T-helper 9 cell (primary cell): ENCODE results near the gene KLB.
"Not testable (repeated sequence)": the region's sequence is repeated elsewhere in the genome, so short reads cannot be mapped to it uniquely, and the experiment has no call there.

ENCODE experiments used
- DNase-seq: peaks from one replicate; pipeline ENCODE4 v3.0.0-alpha.2; 2020

The KLB gene

DNA sequence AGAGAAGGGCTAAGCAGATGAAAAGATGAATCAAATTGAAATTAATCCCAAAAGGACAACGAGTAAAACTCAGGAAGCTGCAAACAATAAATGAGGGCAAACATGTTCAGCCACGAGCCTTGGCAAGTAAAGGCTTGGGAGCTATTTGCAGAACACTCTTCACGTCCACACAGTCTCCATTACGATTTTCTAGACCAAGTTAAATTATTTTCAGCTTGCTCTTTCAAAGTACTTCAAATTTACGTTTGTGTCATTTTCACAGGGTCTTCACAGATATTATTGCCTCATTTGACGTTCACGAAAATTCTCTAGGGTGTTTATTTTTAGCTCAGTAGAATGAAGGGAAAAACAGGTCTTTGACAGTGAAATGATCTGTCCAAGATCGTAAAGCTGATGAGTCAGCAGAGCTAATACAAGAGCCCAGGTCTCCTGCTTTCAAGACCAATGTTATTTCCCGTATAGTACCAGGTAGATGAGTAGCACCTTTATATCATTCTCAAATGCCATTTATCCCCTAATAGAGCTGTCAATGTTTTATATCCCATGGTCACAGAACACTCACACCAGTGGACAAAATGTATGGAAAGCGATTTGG, 20.9 kb downstream of the KLB start:
- DNase-seq, result no peak

DNA sequence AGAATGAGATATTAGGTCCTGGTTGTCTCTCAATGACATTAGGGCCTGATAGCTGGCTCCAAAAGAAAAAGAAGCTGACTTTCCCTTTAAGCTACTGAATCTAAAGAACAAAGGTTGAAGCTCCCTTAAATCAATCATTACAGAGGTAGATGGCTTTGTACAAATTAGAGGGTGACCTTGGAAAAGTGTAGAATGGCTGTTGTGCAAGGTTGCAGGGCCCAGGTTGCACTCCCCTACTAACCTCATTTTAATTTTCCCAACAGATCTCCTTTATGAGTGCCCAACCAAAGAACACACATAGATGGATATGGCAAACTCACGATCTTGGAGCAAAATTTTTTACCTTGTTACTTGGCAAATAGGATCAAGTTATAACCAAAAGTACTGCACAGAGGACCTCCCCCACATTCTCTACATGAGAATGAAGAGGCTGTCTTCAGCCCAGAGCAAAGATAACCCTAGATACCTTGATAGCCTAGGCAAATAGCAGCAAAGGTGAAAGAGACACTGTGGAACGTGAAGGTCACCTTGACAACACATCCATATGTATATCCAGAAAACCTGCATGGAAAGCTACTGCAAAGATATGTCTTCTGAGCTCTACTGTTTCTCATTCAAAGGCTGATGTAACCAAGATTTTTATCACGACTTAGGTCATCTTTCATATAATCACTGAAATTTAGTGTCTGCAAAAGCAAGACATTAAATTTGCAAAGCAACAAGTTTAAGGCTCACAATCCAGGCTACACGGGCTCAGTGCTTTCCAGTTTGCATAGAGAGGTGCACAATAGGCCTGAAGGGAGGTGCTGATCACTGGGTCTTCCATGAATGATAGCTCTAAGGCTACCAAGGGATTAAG, 23.0 kb downstream of the KLB start:
- DNase-seq, result no peak

DNA sequence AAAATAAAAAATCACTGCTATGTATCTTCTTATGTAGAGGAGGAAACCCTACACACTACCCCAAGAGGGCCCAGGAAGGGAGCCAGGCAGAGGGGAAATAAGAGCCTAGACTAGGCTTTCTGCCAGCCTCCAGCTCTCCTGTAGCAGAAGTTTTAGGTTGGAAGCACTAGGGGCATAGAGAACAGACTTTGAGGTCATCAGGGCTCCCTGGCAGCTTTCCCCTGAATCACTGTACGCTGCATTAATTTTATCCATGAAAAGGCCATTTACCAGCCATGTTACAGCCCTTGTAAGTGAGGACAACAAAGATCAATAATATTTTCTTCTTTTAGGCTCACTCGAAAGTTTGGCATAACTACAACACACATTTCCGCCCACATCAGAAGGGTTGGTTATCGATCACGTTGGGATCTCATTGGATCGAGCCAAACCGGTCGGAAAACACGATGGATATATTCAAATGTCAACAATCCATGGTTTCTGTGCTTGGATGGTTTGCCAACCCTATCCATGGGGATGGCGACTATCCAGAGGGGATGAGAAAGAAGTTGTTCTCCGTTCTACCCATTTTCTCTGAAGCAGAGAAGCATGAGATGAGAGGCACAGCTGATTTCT, 27.3 kb downstream of the KLB start:
- DNase-seq, result no peak

DNA sequence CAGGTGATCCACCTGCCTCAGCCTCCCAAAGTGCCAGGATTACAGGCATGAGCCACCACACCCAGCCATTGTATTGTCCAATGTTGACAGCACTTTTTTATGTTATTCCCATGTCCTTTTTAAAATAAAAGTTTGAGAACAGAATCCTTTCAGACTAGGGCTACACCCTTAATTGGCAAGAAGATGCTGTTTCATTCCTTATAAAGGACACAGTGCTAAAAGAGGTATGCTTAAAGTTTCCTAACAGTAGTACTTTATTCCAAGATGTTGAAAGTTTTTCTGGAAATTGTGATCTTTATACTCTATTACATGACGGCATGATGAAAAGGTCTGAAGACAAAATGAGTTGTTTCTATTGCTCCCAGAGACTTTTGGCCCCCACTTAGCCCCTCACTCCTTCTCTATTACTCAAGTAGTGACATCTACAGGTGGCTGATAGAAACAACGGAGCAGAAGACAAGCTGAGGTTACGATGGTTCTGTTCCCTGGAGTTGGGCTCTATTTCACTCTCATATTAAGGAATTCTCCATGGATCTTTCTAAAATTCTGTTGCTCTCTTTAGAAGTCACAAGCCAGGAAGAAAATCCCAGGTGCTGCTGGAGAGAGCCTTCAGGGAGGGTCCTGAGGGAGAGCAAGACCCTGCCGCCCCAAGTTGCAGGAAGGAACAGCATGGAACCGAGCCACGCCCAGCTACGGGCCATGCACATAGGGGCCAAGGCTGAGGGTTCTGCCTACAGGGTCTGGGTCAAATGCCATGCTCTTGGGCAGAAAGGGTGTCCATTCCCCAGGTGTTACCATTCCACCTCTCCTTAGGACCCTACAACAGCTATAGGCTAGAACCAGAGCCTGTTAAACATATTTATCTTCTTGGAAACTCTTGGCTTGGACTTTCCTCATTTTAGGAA, 29.2 kb downstream of the KLB start:
- DNase-seq, result no peak

DNA sequence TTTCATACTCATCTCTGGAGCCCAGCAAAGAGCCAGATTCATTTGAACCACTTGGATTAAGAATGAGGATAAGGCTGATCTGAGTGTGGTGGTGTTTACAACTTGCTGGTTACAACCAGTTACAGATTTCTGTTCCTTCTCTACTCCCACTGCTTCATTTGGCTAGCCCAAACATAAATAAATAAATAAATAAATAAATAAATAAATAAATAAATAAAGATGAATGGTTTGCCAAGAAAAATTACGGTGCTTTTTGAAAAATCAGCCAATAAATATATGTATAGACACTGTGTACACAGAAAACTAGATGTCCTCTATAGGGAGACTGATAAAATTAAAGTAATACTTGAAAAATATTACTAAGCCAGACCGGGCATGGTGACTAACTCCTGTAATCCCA, 34.9 kb downstream of the KLB start:
- DNase-seq, result no peak

DNA sequence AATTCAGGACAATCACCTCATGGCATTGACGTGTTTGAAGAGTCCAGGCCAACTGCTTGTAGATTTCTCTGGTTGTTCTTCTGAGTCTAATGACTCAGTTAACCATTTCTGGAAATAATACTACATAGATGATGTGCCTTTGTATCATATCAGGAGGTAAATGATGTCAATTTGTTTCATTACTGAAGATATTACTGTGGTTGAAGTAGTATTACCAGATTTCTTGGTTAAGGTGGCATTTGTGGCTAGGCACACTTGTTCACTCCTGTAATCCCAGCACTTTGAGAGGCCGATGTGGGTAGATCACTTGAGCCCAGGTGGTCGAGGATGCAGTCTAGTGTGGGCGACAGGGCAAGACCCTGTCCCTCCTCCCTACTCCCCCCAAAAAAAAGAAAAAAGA, 36.3 kb downstream of the KLB start:
- no peak for DNase-seq

DNA sequence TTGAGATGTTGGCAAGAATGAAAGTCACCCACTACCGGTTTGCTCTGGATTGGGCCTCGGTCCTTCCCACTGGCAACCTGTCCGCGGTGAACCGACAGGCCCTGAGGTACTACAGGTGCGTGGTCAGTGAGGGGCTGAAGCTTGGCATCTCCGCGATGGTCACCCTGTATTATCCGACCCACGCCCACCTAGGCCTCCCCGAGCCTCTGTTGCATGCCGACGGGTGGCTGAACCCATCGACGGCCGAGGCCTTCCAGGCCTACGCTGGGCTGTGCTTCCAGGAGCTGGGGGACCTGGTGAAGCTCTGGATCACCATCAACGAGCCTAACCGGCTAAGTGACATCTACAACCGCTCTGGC, 39.7 kb downstream of the KLB start:
- DNase-seq, result no peak

DNA sequence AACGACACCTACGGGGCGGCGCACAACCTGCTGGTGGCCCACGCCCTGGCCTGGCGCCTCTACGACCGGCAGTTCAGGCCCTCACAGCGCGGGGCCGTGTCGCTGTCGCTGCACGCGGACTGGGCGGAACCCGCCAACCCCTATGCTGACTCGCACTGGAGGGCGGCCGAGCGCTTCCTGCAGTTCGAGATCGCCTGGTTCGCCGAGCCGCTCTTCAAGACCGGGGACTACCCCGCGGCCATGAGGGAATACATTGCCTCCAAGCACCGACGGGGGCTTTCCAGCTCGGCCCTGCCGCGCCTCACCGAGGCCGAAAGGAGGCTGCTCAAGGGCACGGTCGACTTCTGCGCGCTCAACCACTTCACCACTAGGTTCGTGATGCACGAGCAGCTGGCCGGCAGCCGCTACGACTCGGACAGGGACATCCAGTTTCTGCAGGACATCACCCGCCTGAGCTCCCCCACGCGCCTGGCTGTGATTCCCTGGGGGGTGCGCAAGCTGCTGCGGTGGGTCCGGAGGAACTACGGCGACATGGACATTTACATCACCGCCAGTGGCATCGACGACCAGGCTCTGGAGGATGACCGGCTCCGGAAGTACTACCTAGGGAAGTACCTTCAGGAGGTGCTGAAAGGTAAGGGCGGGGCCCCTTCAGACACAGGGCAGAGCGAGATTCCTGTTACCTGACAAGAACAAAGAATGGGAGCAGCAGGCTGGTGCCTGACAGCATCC, 40.3 kb downstream of the KLB start:
- peak; percentile 7 for DNase-seq

DNA sequence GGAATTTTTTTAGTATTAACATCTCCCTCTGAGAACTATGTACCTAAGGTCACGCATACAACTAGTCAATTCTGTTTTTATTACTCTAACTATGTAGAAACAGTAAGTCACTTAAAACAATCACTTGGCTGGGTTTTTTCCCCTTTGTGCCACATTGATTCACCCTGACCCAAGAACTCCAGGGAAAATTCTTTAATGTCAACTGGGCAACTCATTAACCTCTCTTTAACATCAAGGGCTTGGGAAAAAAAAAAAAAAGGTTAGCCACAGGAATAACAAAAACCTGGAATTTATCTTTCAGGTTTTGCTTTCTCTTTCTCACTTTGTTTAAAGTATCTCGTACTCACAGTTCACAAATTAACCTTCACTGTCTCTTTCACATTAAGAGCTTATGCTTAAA, 43.9 kb downstream of the KLB start:
- DNase-seq, result no peak

DNA sequence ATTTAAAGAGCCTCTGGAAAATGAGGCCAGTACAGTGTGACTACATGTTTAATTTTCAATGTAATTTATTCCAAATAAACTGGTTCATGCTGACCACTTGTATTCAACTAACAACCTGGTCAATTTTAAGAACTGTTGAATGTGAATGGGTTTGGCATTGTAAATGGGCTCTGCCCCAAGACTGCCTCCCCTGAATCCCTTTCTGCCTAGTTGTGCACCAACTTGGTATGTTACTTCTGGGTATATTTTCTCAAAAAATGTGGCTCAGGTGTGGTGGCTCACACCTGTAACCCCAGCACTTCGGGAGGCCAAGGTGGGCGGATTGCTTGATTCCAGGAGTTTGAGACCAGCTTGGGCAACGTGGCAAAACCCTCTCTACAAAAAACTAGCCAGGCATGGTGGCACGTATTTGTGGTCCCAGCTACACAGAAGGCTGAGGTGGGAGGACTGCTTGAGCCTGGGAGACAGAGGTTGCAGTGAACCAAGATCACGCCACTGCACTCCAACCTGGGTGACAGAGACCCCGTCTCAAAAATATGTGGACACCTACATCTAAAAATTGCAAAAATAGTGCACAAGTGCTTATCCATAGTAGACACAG, 44.8 kb downstream of the KLB start:
- DNase-seq, result no peak

DNA sequence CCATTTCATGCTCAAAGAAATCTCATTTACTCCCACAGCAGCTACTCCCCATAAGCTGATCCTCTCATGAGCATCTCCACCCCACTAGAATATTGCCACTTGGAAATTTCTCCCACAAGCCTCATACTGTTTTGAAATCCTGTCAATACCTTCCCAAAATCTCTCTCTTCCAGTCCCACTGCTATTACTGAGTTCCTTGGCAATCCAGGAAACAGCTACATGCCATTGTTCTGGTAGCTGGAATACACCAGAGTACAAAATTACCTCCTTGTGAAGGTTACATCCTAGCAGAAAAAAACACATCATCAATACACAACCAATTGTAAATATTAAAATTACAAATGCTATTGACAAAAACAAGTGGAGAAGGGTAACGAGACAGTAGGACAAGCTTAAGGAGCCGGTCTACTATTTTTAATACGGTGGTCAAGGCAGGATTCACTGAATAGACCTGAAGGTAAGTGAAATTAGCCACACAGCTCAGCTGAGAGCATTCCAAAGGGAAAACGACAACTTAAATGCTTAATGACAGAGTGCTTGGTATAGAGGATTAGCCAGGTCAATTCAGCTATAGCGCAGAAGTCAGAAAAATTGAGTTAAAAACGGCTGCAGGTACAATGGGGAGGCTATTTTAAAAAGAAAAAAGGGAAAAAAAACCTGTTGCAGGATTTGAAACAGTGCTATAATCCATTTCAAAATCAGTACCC, 45.6 kb downstream of the KLB start:
- no peak for DNase-seq

DNA sequence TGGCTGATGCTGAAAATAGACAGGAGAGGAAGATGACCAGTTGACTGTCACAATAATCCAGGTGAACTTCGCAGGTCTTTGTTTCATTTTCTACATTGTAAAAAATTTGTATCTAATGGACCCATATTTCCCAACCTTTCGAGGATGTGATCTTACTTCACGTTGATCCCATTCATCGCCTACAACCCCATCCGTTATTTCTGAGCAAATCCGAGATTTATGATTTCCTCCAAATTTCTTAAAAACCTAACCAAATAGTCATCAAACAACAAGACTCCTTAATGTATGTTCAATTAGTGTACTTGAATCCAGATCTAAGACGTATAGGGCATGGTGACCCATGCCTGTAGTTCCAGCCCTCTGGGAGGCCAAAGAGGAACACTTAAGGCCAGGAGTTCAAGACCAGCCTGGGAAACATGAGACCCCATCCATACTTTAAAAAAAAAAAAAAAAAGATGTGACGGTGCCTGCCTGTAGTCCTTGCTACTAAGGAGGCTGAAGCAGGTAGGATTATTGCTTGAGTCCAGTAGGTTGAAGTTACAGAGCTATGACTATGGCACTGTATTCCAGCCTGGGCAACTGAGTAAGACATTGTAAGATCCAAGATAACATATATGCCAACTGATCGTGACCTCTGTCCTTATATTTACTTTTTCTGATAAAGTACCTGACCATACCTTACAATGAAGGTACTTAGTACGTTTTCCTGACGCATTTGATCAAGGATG, 46.3 kb downstream of the KLB start:
- no peak for DNase-seq

DNA sequence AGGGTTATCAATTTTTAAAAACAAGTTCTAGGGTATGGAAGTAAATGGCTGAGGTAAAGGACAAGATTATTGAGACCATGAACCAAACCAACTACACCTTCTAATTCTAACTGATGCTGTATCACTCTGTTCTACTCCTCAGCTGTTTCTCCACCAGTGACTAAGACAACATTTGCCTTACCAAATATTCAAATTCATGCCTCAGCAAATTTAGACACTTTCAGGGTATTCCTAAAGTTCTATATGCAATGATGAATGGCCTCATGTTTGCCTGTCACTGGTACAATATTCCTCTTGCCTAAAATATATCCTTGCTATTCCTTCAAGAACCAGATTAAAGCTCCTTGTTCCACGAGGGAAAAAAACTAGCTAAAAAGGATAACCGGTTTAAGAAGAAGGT, 47.0 kb downstream of the KLB start:
- DNase-seq, result no peak

DNA sequence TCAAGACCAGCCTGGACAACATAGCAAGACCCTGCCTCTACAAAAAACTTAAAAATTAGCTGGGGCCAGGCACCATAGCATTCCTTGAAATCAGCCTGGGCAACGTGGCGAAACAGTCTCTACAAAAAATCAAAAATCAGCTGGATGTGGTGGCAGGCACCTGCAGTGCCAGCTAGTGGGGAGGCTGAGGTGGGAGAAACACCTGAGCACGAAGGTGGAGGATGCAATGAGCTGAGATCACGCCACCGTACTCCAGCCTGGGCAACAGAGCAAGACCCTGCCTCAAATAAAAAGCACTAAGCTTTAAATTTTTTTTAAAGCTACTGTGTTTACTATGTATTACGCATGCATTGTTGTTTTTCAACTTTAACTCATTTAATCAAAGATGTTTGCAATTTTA, 48.8 kb downstream of the KLB start:
- no peak for DNase-seq

DNA sequence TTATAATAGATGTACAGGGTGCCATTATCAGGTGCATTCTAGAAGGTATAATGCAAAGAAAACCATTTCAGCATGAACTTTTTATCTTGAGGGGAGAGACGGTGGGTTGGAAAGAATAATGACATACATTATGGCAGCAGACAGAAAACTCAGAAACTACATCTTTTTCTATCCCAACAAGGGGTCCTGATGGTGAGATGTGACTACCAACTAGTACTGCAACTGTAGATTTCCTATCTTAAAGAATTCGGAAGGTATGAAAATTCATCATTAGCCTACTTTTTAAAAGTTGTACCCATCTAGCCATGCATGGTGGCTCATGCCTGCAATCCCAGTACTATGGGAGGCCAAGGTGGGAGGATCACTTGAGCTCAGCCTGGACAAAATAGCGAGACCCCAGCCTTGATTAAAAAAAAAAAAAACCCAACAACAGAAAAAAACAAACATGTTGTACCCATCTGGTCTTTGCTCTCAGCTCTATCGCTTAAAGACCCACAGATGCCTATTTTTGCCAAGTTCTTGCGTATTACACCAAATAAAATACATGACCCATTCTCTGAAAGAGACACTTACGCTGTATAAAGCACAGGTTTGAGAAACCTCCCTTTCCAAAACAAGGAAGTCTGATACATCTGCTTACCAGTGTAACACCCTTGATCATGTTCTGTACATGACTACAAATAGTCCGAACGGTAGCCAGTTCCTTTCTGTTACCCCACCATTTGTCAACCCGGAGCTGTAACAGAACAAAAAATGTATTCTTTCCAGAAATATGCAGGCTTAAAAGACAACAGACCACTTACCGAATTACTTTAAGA, 50.4 kb downstream of the KLB start:
- no peak for DNase-seq

DNA sequence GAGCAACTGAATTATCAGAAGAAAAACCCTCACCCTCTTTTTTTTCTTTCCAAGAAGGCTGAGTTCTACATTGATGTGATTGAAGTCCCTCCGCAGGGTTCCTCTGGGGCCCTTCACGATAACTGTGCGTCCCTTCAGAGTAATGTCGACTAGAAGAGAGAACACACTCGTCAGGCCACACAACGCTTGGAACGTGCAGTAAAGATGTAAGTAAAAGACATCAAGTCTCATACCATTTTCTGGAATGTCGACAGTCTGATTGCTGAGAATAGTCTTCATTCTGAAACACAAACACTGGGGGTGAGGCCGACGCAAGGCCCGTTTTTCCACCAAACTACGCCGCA, 51.4 kb downstream of the KLB start:
- not testable (repeated sequence) for DNase-seq

DNA sequence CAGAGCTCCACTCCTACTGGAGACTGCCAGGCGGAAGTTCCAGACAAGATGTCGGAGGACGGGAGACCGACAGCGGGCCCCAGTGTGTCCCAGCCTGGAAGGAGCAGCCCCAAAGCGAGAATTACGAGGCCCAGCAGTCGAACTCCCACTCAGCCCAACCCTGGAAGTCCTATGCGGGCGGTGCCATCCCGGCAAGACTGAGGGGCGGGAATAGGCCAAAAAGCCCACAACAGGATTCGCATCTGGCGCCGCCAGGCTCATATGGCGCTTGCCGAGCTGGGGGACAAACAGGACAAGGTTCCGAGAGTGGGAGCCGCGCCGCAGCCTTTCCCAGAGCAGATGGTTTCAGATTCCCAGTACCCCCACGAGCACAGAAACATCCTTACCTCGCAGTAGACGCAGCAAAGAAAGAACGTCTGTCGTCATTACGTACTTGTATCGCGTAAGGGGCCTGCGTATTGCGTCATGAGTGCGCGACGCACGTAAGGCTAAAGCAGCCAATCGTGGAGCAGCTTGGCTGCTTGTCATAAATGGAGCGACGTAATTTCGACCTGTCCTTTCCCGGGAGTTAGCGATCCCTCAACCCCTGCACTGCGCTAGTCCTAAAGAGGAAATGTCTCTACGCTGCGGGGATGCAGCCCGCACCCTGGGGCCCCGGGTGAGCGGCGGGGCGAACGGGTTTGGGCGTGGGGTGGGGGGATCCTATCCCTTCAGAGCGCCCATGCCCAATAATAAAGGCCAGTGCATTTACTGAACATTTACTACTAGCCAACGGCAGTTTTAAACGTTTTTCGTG, 52.0 kb downstream of the KLB start, which contains the start of the genes LIAS and RPL9:
LIAS (plus strand) TSS at position 552 of the 796 bp plus-strand sequence; CDS start at position 614, 62 bp downstream.
RPL9 (minus strand) TSS at position 418 of the 796 bp plus-strand sequence. CDS start 483 bp downstream, outside the sequence.
- DNase-seq, result peak; percentile 85

DNA sequence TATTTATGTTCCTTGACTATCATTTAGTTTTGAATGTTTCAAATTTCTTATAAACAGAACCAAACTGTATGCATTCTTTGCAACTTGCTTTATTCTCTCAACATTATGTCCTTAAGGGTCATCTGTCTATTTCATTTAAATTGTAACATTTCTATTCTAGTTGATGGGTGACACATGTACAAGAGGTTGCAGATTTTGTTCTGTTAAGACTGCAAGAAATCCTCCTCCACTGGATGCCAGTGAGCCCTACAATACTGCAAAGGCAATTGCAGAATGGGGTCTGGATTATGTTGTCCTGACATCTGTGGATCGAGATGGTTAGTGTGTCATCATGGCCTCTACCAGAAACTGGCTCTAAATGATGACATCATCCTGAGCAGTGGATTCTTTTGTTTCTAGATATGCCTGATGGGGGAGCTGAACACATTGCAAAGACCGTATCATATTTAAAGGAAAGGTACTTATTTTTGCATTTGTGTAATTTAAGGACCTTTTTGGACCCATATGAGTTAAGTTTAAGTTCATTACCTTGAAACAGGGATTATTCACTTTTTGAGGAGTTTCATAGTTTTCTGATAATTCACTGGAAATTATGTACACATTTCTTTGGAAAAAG, 58.3 kb downstream of the KLB start:
- no peak for DNase-seq
